Measurements from ENCODE around the gene ATF6.

ATF6 gene

GRCh38 chr1:161954466-161954865 is 188.3 kb downstream of the ATF6 start:
- H3K36me3 ChIP-seq (ENCODE audit: low read depth): peaks cover 5% of the 10 kb centered on the region; the same call in 1 of the 2 replicates
- no peak for DNase-seq (ENCODE audit: low spot score)
- H3K27ac ChIP-seq (ENCODE audit: poor library complexity, severe bottlenecking): no peak overlapping the region
- H3K4me3 ChIP-seq (ENCODE audit: severe bottlenecking): no peak overlapping the region
- H3K9me3 ChIP-seq (ENCODE audit: severe bottlenecking): no peaks in the 10 kb centered on the region
- H3K27me3 ChIP-seq (ENCODE audit: insufficient read depth, poor library complexity, severe bottlenecking): no peaks in the 10 kb centered on the region
- H3K4me1 ChIP-seq (ENCODE audit: insufficient read depth, poor library complexity, severe bottlenecking): no peaks in the 10 kb centered on the region
- ATAC-seq (ENCODE audit: low read depth): no peak
- TF ChIP-seq, protein P1, sequence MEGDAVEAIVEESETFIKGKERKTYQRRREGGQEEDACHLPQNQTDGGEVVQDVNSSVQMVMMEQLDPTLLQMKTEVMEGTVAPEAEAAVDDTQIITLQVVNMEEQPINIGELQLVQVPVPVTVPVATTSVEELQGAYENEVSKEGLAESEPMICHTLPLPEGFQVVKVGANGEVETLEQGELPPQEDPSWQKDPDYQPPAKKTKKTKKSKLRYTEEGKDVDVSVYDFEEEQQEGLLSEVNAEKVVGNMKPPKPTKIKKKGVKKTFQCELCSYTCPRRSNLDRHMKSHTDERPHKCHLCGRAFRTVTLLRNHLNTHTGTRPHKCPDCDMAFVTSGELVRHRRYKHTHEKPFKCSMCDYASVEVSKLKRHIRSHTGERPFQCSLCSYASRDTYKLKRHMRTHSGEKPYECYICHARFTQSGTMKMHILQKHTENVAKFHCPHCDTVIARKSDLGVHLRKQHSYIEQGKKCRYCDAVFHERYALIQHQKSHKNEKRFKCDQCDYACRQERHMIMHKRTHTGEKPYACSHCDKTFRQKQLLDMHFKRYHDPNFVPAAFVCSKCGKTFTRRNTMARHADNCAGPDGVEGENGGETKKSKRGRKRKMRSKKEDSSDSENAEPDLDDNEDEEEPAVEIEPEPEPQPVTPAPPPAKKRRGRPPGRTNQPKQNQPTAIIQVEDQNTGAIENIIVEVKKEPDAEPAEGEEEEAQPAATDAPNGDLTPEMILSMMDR (IDR thresholded peaks at IDR 0.05; ENCODE audit: poor library complexity, severe bottlenecking): no peak

GRCh38 chr1:161955606-161956005 is 189.5 kb downstream of the ATF6 start:
- H3K4me1 ChIP-seq (ENCODE audit: insufficient read depth, poor library complexity, severe bottlenecking): no peaks in the 10 kb centered on the region
- no peak overlapping the region for H3K4me3 ChIP-seq (ENCODE audit: severe bottlenecking)
- ATAC-seq (ENCODE audit: low read depth) (no peak), DNase-seq (ENCODE audit: low spot score) (no peak)
- no peaks in the 10 kb centered on the region for H3K27me3 ChIP-seq (ENCODE audit: insufficient read depth, poor library complexity, severe bottlenecking)
- H3K27ac ChIP-seq (ENCODE audit: poor library complexity, severe bottlenecking): no peak overlapping the region
- H3K36me3 ChIP-seq (ENCODE audit: low read depth): peaks cover 5% of the 10 kb centered on the region; the same call in 1 of the 2 replicates
- TF ChIP-seq, protein P1 (IDR thresholded peaks at IDR 0.05; ENCODE audit: poor library complexity, severe bottlenecking): no peak
- H3K9me3 ChIP-seq (ENCODE audit: severe bottlenecking): no peaks in the 10 kb centered on the region

DNA sequence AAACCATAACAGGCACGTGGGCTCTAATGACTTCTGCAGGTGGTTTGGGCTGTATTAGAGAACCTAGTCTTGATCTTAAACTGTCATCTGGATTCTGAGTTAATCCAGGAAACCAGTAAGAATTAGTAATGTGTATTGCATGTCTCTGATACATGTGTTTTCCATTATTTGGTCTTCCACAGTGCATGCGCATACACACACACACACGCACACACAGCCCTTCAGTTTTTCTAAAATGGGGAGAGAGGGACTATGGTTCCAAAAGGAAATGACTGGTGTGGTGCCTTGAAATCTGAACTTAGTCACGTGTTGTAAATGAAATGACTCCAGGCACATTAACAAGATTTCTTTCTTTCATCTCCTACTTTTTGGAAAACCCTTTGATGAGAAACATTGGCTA is 190.0 kb downstream of the ATF6 start:
- H3K36me3 ChIP-seq (ENCODE audit: low read depth): peaks cover 5% of the 10 kb centered on the region; the same call in 1 of the 2 replicates
- TF ChIP-seq, protein P1 (IDR thresholded peaks at IDR 0.05; ENCODE audit: poor library complexity, severe bottlenecking): no peak
- ATAC-seq (ENCODE audit: low read depth): no peak
- no peak overlapping the region for H3K4me3 ChIP-seq (ENCODE audit: severe bottlenecking)
- no peaks in the 10 kb centered on the region for H3K9me3 ChIP-seq (ENCODE audit: severe bottlenecking)
- no peak for DNase-seq (ENCODE audit: low spot score)
- no peaks in the 10 kb centered on the region for H3K4me1 ChIP-seq (ENCODE audit: insufficient read depth, poor library complexity, severe bottlenecking)
- no peak overlapping the region for H3K27ac ChIP-seq (ENCODE audit: poor library complexity, severe bottlenecking)
- H3K27me3 ChIP-seq (ENCODE audit: insufficient read depth, poor library complexity, severe bottlenecking): no peaks in the 10 kb centered on the region

DNA sequence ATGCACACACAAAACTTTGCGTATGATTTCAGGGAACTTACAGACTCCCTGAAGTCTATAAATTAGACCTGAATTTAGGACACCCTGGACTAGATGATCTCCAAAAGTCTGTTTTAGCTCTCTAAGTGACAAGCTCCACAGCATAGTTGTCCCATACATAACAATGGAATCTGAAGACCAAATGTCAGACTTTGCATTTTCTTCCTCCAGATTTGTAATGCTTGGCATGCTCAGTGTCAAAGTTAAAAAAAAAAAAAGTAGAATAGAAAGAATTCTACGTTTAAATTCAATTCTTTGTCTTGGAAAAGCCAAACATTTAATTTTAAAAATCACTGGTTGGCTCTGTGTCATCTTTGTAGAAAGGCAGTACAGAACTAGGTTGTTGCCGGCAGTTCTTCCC is 190.8 kb downstream of the ATF6 start:
- TF ChIP-seq, protein P1 (IDR thresholded peaks at IDR 0.05; ENCODE audit: poor library complexity, severe bottlenecking): no peak
- Histone ChIP-seq H3K4me3 (ENCODE audit: severe bottlenecking) (no peak overlapping the region), H3K27me3 (ENCODE audit: insufficient read depth, poor library complexity, severe bottlenecking) (no peaks in the 10 kb centered on the region), H3K9me3 (ENCODE audit: severe bottlenecking) (no peaks in the 10 kb centered on the region), H3K27ac (ENCODE audit: poor library complexity, severe bottlenecking) (no peak overlapping the region), H3K4me1 (ENCODE audit: insufficient read depth, poor library complexity, severe bottlenecking) (peaks cover 5% of the 10 kb centered on the region), H3K36me3 (ENCODE audit: low read depth) (peaks cover 5% of the 10 kb centered on the region; the same call in 1 of the 2 replicates)
- ATAC-seq (ENCODE audit: low read depth) (no peak), DNase-seq (ENCODE audit: low spot score) (no peak)

GRCh38 chr1:161958425-161958824 is 192.3 kb downstream of the ATF6 start:
- H3K36me3 ChIP-seq (ENCODE audit: low read depth): peaks cover 5% of the 10 kb centered on the region; the same call in 1 of the 2 replicates
- ATAC-seq (ENCODE audit: low read depth) (peak; percentile 31; the same call in 2 of the 3 replicates), DNase-seq (ENCODE audit: low spot score) (no peak)
- no peaks in the 10 kb centered on the region for H3K9me3 ChIP-seq (ENCODE audit: severe bottlenecking)
- H3K4me3 ChIP-seq (ENCODE audit: severe bottlenecking): no peak overlapping the region
- TF ChIP-seq, protein P1 (IDR thresholded peaks at IDR 0.05; ENCODE audit: poor library complexity, severe bottlenecking): no peak
- no peak overlapping the region for H3K27ac ChIP-seq (ENCODE audit: poor library complexity, severe bottlenecking)
- peaks cover 14% of the 10 kb centered on the region for H3K4me1 ChIP-seq (ENCODE audit: insufficient read depth, poor library complexity, severe bottlenecking)
- H3K27me3 ChIP-seq (ENCODE audit: insufficient read depth, poor library complexity, severe bottlenecking): no peaks in the 10 kb centered on the region

Measured in RWPE2 (cell line).